ENCODE measurements around the gene IL17B.

The IL17B gene

GRCh38 chr5:149374801-149375200, 4.3 kb downstream of the IL17B start:
- no peak for TF ChIP-seq CTCF (IDR thresholded peaks at IDR 0.05; ENCODE audit: insufficient read depth, low read length, missing control alignments)
- CTCF ChIA-PET: interaction anchor here (1.1 to 21.8 kb wide), 7 partner anchors 6 to 190 kb away, joined by 3 to 519 read pairs (median 329); partner anchors contain the start of gene IL17B
- H3K4me3 ChIP-seq (ENCODE audit: low read depth, low read length): no peak overlapping the region
- no peak for DNase-seq (ENCODE audit: low read depth, low spot score)
- POLR2A ChIA-PET: interaction anchor here (0.5 kb wide), 1 partner anchor 57 kb away, joined by 3 read pairs; no protein-coding TSS in a partner anchor

- no peak for DNase-seq (ENCODE audit: low read depth, low spot score)
- H3K4me3 ChIP-seq (ENCODE audit: low read depth, low read length): no peak overlapping the region
- ChIA-PET CTCF (interaction anchor here (1.0 to 19.5 kb wide), 7 partner anchors 11 to 191 kb away, joined by 3 to 519 read pairs (median 308); partner anchors contain the start of genes GRPEL2, IL17B and PCYOX1L), POLR2A (interaction anchor here (0.5 kb wide), 1 partner anchor 58 kb away, joined by 3 read pairs; no protein-coding TSS in a partner anchor)
- TF ChIP-seq CTCF (IDR thresholded peaks at IDR 0.05; ENCODE audit: insufficient read depth, low read length, missing control alignments): no peak
Observed at GRCh38 chr5:149374303-149374702, 4.8 kb downstream of the IL17B start.

GRCh38 chr5:149372932-149373331, 6.2 kb downstream of the IL17B start:
- ChIA-PET POLR2A (interaction anchor here (1.1 kb wide), 1 partner anchor 40 kb away, joined by 3 read pairs; no protein-coding TSS in a partner anchor), CTCF (interaction anchor here (0.7 to 19.5 kb wide), 15 partner anchors 9 to 193 kb away, joined by 3 to 519 read pairs (median 7); partner anchors contain the start of genes GRPEL2, IL17B and PCYOX1L)
- DNase-seq (ENCODE audit: low read depth, low spot score): no peak
- TF ChIP-seq CTCF (IDR thresholded peaks at IDR 0.05; ENCODE audit: insufficient read depth, low read length, missing control alignments): no peak
- H3K4me3 ChIP-seq (ENCODE audit: low read depth, low read length): no peak overlapping the region

DNA sequence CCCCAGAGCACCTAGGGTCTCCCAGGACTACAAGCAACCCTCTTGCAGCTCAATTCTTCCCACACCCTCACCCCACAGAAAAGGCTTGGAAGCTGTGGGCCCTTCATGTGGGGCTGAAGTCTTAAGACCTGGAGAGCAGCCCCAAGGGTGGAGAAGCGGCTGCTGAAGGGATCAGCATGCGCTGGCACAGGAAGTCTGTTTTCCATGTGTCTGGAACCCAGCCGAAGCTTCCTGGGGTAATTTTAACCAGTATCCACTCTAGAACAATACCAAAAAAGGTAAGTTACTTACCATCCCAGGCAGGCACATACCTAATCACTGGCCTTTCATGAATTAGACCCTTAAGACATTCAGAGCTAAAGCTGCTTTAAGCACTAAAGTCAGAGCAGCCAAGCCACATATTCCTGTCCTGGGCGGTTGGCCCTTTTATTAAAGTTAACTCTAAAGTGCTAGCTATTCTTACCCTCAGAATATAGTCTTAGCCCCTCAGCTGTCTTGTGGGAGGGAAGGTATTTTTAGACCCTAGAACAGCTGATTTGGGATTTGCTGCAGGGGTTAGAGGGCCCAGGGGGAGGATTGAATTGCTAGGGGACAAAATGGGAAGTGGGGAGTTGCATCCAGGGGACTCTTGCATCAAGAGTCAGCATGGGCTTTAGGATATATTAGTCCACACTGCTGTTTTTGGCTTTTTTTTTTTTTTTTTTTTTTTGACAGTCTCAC, 6.9 kb downstream of the IL17B start:
- no peak for DNase-seq (ENCODE audit: low read depth, low spot score)
- POLR2A ChIA-PET: interaction anchor here (0.9 to 1.1 kb wide), 3 partner anchors 34 to 63 kb away, joined by 3 to 4 read pairs (median 3); no protein-coding TSS in a partner anchor
- no peak overlapping the region for H3K4me3 ChIP-seq (ENCODE audit: low read depth, low read length)
- TF ChIP-seq CTCF (IDR thresholded peaks at IDR 0.05; ENCODE audit: insufficient read depth, low read length, missing control alignments): no peak
- CTCF ChIA-PET: interaction anchor here (0.7 to 19.5 kb wide), 32 partner anchors 9 to 250 kb away, joined by 3 to 519 read pairs (median 6); partner anchors contain the start of genes CSNK1A1, GRPEL2, IL17B and PCYOX1L

DNA sequence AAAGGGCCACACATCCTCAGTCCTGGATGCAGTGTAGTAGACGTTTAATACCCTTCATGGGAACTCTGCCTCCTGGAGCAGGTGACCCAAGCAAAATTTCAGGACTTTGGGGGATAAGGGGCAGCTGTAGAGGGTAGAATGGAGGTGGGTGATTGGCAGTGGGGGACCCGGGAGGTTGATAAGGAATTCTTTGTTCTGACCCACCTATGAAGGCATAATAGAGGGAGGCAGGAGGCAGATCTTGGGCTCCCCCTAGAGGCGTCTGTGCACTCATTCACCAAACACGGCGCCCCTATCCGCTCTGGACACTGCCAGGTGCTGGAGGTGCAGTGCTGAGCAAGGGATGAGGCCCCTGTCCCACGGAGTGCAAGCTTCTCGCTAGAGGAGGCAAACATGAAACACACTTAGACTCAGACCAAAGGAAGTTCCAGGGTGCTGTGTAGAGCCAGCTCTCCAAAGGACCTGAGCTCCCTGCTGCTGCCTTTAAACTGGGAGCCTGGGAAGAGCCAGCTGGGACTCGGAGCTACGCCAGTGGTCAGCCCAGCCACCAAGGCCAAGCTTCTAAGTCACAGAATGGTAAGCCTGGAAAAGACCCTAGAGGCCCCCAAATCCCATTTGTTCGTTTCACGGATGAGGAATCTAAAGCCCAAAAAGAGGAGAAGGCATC, 7.7 kb downstream of the IL17B start:
- no peak overlapping the region for H3K4me3 ChIP-seq (ENCODE audit: low read depth, low read length)
- no peak for DNase-seq (ENCODE audit: low read depth, low spot score)
- ChIA-PET POLR2A (interaction anchor here (0.9 to 1.2 kb wide), 4 partner anchors 14 to 63 kb away, joined by 3 to 4 read pairs (median 4); partner anchors contain the start of gene PCYOX1L), CTCF (interaction anchor here (0.7 to 19.5 kb wide), 35 partner anchors 8 to 251 kb away, joined by 3 to 519 read pairs (median 5); partner anchors contain the start of genes CSNK1A1, GRPEL2, IL17B and PCYOX1L)
- peak; percentile 81 for TF ChIP-seq CTCF (IDR thresholded peaks at IDR 0.05; ENCODE audit: insufficient read depth, low read length, missing control alignments)
